Stimulated activated CD4-positive, alpha-beta T cell treated with anti-CD3 and anti-CD28 coated beads, TNF-alpha, amount 100 ng/mL, for 4 hours (primary cell): ENCODE results near the gene CHD2.

ENCODE experiments used
- DNase-seq, 3 experiments: peaks; one replicate each; pipeline ENCODE4 v3.0.0-alpha.2; 2020; ENCODE audit warnings: low read depth in 3 of 3

The CHD2 gene

DNA sequence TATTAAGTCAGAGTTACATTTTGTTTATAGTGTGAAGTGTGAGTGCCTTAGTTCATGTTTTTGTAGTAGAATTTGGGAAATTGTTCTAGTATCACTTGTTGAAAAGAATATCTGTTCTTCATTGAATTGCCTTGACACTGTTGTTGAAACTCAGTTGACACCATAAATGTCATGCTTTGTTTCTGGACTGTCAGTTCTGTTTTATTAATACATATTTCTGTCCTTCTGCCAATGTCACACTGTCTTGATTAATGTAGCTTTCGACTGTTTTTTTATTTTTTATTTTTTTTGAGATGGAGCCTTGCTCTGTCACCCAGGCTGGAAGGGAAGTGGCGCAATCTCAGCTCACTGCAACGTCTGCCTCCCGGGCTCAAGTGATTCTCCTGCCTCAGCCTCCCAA is 59.1 kb downstream of the CHD2 start:
- DNase-seq: no peak

DNA sequence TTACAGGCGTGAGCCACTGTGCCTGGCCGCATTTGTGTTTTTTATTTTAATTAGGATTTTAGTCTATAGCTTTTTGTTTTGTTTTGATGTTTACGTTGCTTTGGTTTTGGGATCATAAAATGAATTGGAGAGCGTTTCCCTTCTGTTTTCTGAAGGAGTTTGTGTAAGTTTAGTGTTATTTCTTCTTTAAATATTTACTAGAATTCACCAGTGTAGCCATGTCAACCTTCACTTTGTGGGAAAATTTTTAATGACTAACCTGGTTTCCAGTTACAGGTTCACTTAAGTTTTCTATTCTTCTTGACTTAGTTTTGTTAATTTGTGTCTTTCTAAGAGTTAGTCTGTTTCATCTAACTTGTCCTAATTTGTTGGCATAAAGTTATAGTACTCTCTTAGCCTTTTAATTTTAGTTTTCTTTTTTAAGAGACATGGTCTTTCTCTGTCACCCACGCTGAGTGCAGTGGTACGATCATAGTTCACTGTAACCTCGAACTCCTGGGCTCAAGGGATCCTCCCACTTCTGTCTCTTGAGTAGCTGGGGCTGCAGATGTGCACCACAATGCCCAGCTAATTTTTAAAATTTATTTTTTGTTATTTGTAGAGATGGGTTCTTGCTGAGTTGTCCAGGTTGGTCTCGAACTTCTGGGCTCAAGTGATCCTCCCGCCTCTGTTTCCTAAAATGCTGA is 61.0 kb downstream of the CHD2 start:
- DNase-seq: no peak

DNA sequence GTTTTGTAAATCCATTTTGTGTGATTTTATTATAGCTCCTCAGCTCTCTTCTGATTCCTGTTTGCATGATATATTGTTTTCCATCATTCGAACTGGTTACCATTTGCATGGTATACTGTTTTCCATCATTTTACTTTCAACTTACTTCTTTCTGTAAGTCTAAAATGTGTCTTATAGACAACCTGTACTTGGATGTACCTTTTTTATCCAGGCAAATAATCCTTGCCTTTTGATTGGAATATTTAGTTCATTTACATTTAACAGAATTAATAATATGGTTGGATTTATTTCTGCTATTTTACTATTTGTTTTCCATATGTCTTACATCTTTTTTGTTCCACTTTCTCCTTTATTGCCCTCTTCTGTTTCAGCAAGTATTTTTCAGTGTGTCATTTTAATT is 62.8 kb downstream of the CHD2 start:
- no peak for DNase-seq

DNA sequence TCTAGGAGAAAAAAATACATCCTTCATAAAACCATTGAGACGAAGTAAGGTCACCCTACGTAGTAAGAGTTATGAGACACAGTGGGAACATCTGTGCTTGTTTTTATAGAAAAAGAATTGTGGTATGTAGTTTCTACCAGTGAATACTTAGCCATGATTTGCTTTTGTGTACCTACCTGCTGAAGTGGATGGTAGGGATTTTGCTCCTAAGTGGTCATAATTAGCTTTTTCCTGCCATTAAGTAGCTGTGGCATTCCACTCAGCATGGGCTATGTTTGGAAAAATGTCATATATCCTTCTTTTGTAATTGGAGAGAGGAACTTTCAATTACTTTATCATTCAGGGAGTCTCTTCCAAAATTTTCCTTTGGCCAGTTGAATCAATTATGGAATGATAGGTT is 63.7 kb downstream of the CHD2 start:
- DNase-seq: no peak

DNA sequence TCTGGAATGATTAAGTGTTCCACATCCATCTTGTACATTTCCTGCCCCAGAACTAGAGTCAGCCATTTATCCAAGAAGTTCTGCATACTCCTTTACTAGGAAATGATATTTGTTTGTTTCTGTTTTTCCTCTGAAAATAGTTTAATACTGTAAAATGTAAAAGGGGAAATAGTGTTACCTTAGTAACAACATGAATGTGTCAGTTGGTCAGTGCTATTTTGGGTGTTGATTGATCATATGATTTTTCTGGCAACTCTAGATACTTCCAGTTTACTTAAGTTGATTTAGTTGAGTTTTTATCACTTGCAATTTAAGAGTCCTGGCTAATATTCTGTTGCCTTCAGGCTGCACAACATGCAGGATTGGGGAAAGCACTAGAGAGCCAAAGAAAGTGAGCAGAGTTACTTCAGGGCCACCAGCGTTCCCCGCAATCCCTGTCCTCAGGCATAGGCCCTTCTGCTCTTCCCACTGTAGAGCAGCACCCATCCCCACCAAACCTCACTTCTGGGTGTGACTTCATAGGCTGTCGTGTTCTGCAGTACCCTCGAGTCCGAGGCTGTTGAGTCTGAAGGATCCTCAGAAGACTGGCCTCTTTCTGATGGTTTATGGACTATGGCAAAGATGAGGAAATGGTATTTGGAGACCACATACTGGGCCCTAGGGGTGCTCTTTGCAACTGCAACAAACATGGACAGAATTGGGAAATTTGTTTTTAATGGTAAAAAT is 69.0 kb downstream of the CHD2 start:
- DNase-seq: no peak

DNA sequence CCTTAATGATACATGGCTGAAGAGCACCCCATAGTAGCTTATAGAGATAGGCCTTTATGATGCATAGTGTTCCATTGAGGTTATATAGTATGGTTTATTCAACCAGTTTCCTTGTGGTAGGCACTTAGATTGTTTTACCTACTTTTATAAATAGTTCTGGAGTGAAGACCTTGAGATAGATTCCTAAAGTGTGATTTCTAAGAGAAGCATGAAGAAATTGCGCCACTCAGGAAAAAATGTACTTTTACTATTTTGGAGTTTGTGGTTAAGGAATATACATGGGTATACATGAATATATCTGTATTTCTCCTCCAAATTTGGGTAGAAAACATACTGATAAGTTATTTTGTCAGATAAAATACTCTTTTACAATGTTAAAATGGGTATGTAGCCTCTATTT is 70.5 kb downstream of the CHD2 start:
- no peak for DNase-seq

DNA sequence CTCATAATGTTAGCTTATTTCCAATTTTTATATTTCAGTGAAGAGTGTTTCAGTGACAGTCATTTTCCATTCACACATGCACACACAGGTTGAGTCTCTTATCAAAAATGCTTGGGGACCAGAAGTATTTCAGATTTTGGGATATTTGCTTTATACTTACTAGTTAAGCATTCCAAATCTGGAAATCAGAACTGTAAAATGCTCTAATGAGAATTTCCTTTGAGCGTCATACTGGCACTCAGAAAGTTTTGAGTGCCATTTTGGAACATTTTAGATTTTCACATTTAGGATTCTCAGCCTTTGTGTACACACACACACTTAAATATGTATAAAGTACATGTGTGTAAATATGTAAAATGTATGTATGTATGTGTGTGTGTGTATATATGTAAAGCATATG is 71.0 kb downstream of the CHD2 start:
- DNase-seq: no peak

DNA sequence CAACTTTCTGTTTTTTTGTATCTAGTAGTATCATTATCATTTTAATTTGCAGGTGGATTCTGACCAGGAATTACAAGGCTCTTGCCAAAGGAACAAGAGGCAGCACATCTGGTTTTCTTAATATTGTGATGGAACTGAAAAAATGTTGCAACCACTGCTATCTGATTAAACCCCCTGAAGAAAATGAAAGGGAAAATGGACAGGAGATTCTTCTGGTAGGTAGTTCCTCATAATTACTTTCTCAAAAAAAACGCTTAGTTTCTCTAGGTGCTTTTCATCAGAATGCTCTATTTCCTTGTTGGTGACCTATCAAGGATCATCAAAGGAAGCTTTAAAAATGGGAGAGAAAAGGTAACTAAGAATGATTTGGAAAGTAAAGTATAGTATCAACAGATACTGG is 71.6 kb downstream of the CHD2 start:
- no peak for DNase-seq

DNA sequence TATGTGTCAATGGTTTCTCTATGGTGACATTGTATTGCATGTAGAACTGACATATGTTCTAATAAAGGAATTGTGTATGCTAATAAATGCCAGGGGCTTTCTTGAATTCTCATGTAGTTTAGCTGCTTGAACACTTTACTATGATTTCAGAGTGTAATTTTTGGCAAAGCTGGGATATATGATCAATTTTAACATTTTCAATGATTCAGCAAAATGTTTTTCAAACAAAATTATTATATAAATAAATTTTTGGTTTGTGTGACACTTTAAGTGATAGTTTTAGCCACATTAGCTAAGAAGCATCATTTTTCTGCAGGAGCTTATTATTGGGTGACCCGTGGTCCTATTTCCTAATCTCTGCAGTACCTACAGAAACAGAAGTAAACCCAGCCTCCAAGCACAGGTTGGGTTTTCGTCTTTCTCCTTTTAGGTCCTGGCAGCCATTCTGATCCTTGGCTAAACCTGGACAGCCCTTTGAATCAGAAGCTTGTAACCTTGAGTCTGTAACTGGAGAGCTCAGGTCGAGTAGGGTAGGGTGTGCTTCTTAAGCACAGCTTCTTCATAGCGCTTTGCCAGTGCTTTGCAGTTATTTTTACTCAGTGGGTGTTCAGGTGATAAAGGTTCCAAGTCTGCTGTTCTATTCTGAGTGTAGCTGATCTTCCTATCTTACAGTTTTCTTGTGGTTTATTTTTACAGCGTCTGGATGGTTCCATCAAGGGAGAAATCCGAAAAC is 74.2 kb downstream of the CHD2 start:
- DNase-seq: no peak

DNA sequence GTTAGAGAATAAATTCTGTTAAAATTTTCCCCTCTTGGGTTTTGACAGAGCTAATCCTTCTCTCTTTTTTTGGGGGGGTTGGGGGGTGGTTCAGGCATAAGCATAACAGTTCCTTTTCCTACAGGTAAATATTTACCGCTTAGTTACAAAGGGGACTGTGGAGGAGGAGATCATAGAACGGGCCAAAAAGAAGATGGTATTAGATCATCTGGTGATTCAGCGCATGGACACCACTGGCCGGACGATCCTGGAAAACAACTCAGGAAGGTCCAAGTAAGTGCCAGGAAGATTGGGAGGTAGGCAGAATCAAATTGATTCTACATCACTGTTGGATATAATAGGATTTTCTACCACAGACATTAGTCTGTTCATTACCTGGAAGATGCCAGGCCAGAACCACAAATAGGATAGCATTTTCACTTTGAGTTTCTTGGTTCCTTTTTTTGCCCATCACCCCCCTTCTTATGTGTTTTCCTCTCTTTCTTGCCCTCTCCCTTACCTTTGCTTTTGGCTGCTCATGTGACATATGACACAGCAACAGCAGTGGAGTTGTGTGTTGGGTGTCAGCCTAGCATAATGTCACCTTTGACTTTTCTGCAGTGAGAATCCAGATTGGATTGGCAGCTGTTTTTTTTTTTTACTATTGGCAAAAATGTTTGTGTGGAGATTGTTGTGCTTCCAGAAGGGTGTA is 79.0 kb downstream of the CHD2 start:
- no peak for DNase-seq

DNA sequence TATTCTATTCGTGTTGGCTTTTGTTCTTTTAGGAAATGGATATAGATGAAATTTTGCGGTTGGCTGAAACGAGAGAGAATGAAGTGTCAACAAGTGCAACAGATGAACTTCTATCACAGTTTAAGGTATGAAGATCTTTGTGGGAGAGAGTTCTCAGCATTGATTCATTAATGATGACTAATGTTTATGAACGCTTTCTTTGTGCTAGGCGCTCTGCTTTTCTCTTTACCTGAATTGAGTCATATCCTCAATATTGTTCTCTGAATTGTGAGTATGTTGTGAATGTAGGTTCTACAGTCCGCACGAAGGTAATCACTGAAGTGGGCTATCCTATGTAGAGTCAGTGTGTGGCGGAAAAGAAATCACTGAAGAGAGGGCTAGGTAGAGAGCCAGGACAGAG is 81.2 kb downstream of the CHD2 start:
- DNase-seq: no peak

DNA sequence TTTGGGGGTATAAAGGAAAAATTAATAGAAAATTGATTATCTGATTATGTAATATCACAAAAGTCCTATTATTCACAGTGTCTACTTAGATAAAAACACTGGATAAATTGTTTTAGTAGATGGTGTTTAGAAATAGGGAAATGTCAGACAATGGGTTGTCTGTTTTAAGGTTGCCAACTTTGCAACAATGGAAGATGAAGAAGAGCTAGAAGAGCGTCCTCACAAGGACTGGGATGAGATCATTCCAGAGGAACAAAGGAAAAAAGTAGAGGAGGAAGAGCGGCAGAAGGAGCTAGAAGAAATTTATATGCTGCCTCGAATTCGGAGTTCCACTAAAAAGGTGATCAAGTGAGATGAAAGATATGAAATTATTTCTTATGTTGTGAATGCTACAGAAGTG is 84.0 kb downstream of the CHD2 start:
- DNase-seq: no peak

DNA sequence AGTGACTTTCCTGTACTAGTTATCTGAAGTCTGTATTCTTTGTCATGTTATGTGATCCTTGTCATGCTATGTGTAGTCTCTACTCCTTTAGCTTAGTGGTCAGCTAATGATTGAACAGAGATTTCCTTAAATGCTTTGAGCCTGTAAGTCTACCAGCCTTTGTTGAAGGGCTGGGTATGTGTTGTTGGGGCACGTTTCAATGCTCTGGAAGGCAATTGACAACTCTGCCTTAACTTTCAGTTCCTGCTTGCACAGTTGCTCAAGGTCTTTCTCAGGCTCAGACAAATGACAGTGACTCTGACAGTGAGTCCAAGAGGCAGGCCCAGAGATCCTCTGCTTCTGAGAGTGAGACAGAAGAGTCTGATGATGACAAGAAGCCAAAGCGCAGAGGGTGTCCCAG is 89.3 kb downstream of the CHD2 start:
- DNase-seq: no peak

DNA sequence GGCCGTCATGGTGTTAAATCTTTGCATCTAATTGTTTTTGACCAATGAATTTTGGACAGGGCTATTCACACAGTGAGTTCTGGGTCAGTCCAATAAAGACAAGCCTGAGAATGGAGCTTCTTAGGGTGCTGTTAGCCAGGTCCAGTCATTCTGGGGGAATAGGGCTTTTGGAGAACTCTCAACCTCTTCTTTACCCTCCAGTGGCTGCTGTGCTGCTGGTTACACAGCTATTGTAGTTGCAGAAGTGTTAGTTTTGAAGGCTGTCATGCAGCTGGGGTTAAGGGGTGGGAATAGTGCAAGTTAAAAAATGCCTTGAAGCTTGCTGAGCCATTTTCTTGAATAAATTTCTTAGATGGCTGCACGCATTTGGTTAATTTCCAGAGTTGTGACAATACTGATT is 89.9 kb downstream of the CHD2 start:
- DNase-seq: no peak

DNA sequence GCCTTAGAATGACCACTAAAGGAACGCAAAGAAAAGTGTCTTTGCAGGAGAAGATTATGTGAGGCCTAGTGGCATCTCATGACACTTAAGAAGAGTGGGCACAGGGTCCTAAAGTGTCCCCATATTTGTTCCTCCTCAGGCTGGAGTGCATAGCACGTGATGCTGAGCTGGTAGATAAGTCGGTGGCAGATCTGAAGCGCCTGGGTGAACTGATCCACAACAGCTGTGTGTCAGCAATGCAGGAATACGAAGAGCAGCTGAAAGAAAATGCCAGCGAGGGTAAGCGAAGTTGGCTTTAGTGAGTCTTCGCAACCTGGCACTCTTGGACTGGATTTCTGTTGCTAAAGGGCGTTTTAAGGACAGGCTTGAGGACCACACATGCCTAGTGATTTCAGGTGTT is 92.6 kb downstream of the CHD2 start:
- no peak for DNase-seq

DNA sequence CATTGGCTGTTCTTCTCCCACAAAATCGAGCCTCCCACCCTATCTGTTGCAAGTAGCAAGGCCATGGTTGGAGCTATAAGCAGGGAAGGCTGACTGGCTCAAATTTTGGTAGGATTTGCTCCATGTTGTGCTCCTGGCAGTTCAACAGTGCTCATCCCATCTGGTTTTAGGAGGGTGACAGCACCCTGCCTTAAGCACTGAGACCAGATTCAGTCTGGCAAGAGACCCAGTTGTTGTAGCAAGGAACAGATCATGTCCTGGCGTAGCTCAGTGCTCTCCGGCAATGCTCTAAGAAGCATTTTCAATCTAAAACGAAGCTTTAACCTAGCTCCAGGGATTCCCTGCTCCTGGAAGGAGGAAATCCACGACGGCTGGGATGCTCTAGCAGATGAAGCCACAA is 97.7 kb downstream of the CHD2 start:
- no peak for DNase-seq

DNA sequence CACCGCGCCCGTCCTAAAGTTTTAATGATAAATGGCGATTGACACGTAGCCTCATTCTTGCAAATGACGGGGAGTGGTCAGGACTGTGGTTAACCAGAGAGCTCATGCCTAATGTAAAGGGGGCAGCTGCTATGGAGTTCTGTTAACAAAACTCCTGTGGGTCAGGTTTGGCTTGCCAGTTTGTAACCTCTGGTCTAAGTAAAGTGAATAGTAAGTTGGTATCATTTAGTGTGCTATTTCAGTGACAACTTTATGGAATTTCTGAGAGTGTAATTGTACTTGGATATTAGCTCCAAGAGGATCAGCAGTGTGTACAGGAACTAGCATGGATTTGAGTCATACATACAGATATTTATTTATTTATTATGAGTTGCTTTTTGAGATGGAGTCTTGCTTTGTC is 101.0 kb downstream of the CHD2 start:
- DNase-seq: no peak

DNA sequence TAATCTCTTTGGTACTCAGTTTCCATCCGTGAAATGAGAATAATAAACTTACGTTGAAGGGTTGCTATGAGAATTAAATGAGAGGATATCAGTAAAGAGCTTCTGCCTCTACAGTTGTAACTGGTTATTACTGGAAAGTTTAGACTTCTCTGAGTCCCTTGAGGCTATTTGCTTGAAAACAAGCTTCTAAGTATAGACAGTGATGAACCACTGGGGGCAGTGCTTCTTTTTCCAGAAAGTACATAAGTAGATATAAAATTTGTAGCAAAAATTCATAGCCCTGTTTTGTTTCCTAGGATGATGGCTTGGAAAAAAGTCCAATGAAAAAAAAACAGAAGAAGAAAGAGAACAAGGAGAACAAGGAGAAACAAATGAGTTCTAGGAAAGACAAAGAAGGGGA is 101.8 kb downstream of the CHD2 start:
- no peak for DNase-seq

DNA sequence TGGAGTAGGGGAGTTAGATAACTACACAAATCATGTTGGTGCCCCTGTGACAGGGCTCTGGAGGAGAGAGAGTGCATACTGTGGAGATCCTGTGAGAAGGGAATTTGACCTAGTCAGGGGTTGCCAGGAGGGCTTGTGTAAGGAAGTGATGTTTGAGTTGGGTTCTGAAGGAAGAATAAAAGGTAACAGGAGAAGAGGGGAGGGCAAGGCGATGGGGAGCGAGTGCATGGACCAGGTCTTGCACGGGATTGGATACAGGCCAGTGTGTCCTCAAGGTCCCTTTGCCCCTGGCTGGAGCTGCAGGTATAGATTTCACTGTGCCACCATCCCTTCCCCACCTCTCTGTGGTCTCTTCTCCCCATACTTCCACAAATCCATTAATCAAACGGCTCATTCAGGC is 105.0 kb downstream of the CHD2 start:
- DNase-seq: no peak

DNA sequence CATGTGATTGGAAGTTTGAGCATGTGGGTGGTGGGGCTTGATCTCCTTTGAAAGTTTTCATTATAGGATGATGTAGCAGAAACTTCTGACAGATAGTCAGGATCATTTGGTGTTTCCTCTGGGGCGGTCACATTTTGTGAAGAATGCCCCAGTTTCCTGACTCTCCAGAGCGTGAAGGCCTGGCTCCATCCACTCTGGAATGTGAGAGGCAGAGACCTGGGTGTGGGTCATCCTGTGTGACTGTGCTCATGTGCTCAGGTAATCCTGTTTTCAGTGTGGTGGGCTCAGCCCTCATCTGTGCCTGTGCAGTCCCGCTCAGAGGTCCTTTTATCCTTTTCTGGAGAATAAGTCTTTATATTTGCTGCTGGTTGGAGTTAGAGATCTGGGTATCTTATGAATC is 107.9 kb downstream of the CHD2 start:
- DNase-seq: no peak

DNA sequence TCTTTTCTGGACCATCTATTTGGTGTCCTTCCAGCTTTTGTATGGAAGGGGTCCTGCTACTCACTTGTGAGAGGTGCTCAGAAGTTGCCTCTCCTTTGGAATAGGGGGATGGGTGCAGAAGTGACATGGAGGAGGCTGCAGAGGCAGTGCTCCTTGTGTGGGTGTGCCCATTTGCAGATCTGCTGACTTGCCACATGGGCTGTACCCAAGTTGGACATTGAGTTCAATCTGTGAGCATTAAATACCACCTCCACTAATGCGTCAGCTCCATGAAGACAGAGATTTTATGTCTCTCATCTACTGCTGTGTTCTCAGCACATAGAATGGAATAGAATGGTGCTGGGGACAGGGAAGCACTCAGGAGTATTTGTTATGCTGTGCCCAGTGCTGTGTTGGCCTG is 112.7 kb downstream of the CHD2 start:
- no peak for DNase-seq

DNA sequence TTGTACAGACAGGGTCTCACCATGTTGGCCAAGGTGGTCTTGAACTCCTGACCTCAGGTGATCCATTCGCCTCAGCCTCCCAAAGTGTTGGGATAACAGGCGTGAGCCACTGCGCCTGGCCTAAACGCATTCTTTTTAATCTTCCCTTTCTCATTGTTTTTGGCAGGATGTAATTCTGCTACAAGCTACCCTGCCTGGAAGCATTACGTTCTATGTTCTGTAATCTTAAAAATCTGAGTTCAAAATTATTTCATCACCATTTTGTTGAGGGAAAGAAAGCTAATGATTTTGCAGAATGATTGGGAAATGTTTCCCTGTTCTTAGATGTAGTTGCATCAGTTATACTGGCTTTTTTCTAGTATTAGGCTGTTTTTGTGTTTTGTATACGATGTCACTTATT is 117.4 kb downstream of the CHD2 start:
- no peak for DNase-seq

DNA sequence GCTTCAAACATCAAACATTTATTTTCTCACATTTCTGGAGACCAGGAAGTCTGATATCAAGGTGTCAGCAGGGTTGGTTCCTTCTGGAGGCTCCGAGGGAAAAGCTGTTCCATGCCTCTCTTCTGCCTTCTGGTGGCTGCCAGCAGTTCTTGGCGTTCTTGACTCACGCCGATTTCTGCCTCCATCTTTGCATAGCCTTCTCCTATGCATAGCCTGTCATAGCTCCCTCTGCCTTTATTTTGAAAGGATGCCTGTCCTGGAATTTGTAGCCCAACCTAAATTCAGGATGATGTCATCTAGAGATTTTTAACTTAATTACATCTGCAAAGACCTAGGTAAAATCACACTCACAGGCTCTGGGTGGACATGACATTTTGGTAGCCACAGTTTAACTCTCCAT is 118.5 kb downstream of the CHD2 start:
- DNase-seq: no peak
